K562 (cell line): ENCODE data around the gene B3GALT6. TPM values are rescaled to one million over a fixed set of nuclear protein-coding genes. Genes with fewer than 3 reads are reported as not detected.

Experiments used
- ATAC-seq: fragments of 200-7000 bp; cut with Tn5 transposase; 3 replicates; pipeline ENCODE4 v1.9.1; 2020; ENCODE audit warnings: moderate library complexity
- BruUV-seq: library from RNA; stranded (reverse); fragments of 400-500 nt; replicated peaks from 2 replicates; lab custom pipeline; 2021; lab: Mats Ljungman, UMichigan
- CTCF ChIA-PET: fragments of 300-600 bp; formaldehyde crosslinking; extraction: SDS; loops from one replicate; lab custom pipeline; 2021; ENCODE audit warnings: low intra/inter-chr PET ratio; lab: Yijun Ruan, JAX
- POLR2A ChIA-PET: fragments of 300-600, 350-650 bp; sonication (Branson Sonifier 250); formaldehyde crosslinking; extraction: SDS; loops from one replicate; lab custom pipeline; 2021; ENCODE audit warnings: antibody characterized with exemption, inconsistent platforms; lab: Yijun Ruan, JAX
- DNase-seq, 4 experiments: peaks; one replicate each; pipeline versions ENCODE4 v3.0.0 to v3.0.0-alpha.2; 2011 to 2018; ENCODE audit warnings: low spot score in 3 of 4, mixed read lengths in 3 of 4; ENCODE audit errors: extremely low read depth in 1 of 4
- FAIRE-seq: peaks from 2 replicates; lab custom pipeline; 2011; peaks lifted over from hg19 to GRCh38; lab: Jason Lieb, UNC
- H2AFZ ChIP-seq: 2 replicates; pipeline ENCODE4 v1.6.0; 2011; ENCODE audit warnings: low read depth, low read length, control low read depth, inconsistent platforms
- H3K27ac ChIP-seq: fragments of 200-600 bp; 3 replicates; pipeline ENCODE4 v1.8.0; 2011; ENCODE audit warnings: low read depth, mild to moderate bottlenecking, control low read depth, inconsistent platforms, low read length, moderate library complexity, mixed read lengths; ENCODE audit errors: extremely low read depth
- H3K27me3 ChIP-seq, 2 experiments: fragments of 300-600 bp in 1 of 2; 2 replicates in 1 of 2; 3 replicates in 1 of 2; pipeline versions ENCODE4 v1.6.0 to v1.8.0; 2011; ENCODE audit warnings: inconsistent platforms in 2 of 2, low read length in 2 of 2, mild to moderate bottlenecking in 1 of 2, mixed read lengths in 1 of 2, moderate library complexity in 1 of 2; ENCODE audit not compliant: control insufficient read depth in 2 of 2, insufficient read depth in 2 of 2
- H3K36me3 ChIP-seq: fragments of 300-600 bp; 3 replicates; pipeline ENCODE4 v1.8.0; 2011; ENCODE audit warnings: mild to moderate bottlenecking, low read length, inconsistent platforms; ENCODE audit not compliant: control insufficient read depth, insufficient read depth
- H3K4me1 ChIP-seq, 2 experiments: fragments of 200-600 bp in 1 of 2; replicated peaks in 1 of 2; 2 replicates in 1 of 2; 3 replicates in 1 of 2; pipeline versions ENCODE4 v1.5.1 to v1.8.0; 2011; ENCODE audit warnings: inconsistent platforms in 2 of 2, low read length in 2 of 2, mild to moderate bottlenecking in 1 of 2, mixed read lengths in 1 of 2, moderate library complexity in 1 of 2; ENCODE audit not compliant: control insufficient read depth in 2 of 2, insufficient read depth in 2 of 2
- H3K4me2 ChIP-seq: 2 replicates; pipeline ENCODE4 v1.6.1; 2011; ENCODE audit warnings: low read length, control low read depth, inconsistent platforms, mixed read lengths; ENCODE audit not compliant: insufficient read depth
- H3K4me3 ChIP-seq: fragments of 200-600 bp; sonication (generic), shearing (Covaris generic); 2 replicates; pipeline ENCODE4 v1.5.1; 2016; ENCODE audit warnings: control low read depth, inconsistent platforms
- H3K79me2 ChIP-seq: fragments of 200-600 bp; 3 replicates; pipeline ENCODE4 v1.8.0; 2011; ENCODE audit warnings: low read length, inconsistent platforms; ENCODE audit not compliant: control insufficient read depth, insufficient read depth
- H3K9ac ChIP-seq, 2 experiments: 2 replicates each; pipeline versions ENCODE4 v1.6.0 to v1.6.1; 2011; ENCODE audit warnings: low read depth in 2 of 2, low read length in 2 of 2, control low read depth in 1 of 2, inconsistent platforms in 1 of 2, mild to moderate bottlenecking in 1 of 2, mixed read lengths in 1 of 2; ENCODE audit not compliant: insufficient read depth in 1 of 2
- H3K9me1 ChIP-seq: one replicate; pipeline ENCODE4 v1.6.0; 2011; ENCODE audit warnings: inconsistent platforms, mild to moderate bottlenecking, low read length, moderate library complexity; ENCODE audit not compliant: control insufficient read depth, insufficient read depth
- H3K9me3 ChIP-seq: replicated peaks from 2 replicates; pipeline ENCODE4 v1.5.1; 2011; ENCODE audit warnings: low read depth, low read length, inconsistent platforms; ENCODE audit not compliant: control insufficient read depth, insufficient read depth
- H4K20me1 ChIP-seq: replicated peaks from 2 replicates; pipeline ENCODE4 v1.6.1; 2011; ENCODE audit warnings: low read length, inconsistent platforms, mixed read lengths; ENCODE audit not compliant: control insufficient read depth, insufficient read depth
- ETV6 ChIP-seq, 3 experiments: fragments of 150-350 bp in 1 of 3; sonication (generic) in 1 of 3; formaldehyde crosslinking in 1 of 3; IDR thresholded peaks; 2 replicates each; pipeline versions ENCODE4 v1.6.1 to v1.8.0; 2014 to 2022; ENCODE audit warnings: borderline replicate concordance in 2 of 3, low read depth in 2 of 3, antibody characterized with exemption in 1 of 3, low read length in 1 of 3, mild to moderate bottlenecking in 1 of 3, missing genetic modification reagents in 1 of 3
- LCOR ChIP-seq: sonication (generic); formaldehyde crosslinking; IDR thresholded peaks from 2 replicates; pipeline ENCODE4 v1.8.0; 2022; ENCODE audit warnings: mild to moderate bottlenecking, missing genetic modification reagents
- MYNN ChIP-seq, 2 experiments: sonication (generic); formaldehyde crosslinking in 1 of 2; IDR thresholded peaks; 2 replicates each; pipeline versions ENCODE4 v1.5.0 to v1.6.1; 2016 to 2020; ENCODE audit warnings: antibody characterized with exemption in 1 of 2, missing genetic modification reagents in 1 of 2
- POLR2G ChIP-seq: fragments of 200-400 bp; formaldehyde crosslinking; IDR thresholded peaks from 2 replicates; pipeline ENCODE4 v1.6.1; 2017; ENCODE audit warnings: low read depth, mild to moderate bottlenecking, antibody characterized with exemption, low read length, moderate library complexity
- POLR3A ChIP-seq: IDR thresholded peaks from 2 replicates; pipeline ENCODE4 v1.6.1; 2011; ENCODE audit warnings: borderline replicate concordance, mild to moderate bottlenecking, moderate library complexity; ENCODE audit not compliant: insufficient read length, insufficient read depth; ENCODE audit errors: extremely low read depth
- POU5F1 ChIP-seq: fragments of 150-350 bp; IDR thresholded peaks from 2 replicates; pipeline ENCODE4 v1.6.1; 2014; ENCODE audit warnings: borderline replicate concordance, low read length, low read depth, mild to moderate bottlenecking; ENCODE audit not compliant: partially characterized antibody
- PTRF ChIP-seq: fragments of 450-650 bp; IDR thresholded peaks from 2 replicates; pipeline ENCODE4 v1.6.1; 2016; ENCODE audit warnings: mild to moderate bottlenecking, missing genetic modification characterization, missing compliant biosample characterization
- RBM22 ChIP-seq: fragments of 200-400 bp; formaldehyde crosslinking; IDR thresholded peaks from 2 replicates; pipeline ENCODE4 v1.6.1; 2018; ENCODE audit warnings: low read length, low read depth; ENCODE audit not compliant: poor library complexity, severe bottlenecking
- RHOXF2B ChIP-seq: fragments of 250-450 bp; sonication (Bioruptor Pico); conservative IDR thresholded peaks from 2 replicates; pipeline ENCODE4 v1.5.1; 2021
- SIN3B ChIP-seq: fragments of 450-650 bp; IDR thresholded peaks from 2 replicates; pipeline ENCODE4 v1.6.1; 2017; ENCODE audit warnings: low read depth, mild to moderate bottlenecking, moderate library complexity
- ZNF431 ChIP-seq: sonication (generic); formaldehyde crosslinking; IDR thresholded peaks from 2 replicates; pipeline ENCODE4 v1.8.0; 2022; ENCODE audit warnings: mild to moderate bottlenecking, missing genetic modification reagents
- ZNF551 ChIP-seq: fragments of 250-450 bp; sonication (Bioruptor Pico); IDR thresholded peaks from 2 replicates; pipeline ENCODE4 v1.5.0; 2021; ENCODE audit warnings: mild to moderate bottlenecking, moderate library complexity
- ZNF57 ChIP-seq: fragments of 450-650 bp; formaldehyde crosslinking; IDR thresholded peaks from 2 replicates; pipeline ENCODE4 v1.4.0; 2020; ENCODE audit warnings: mild to moderate bottlenecking, moderate library complexity
- ZNF77 ChIP-seq: fragments of 250-450 bp; sonication (Bioruptor Pico); IDR thresholded peaks from 2 replicates; pipeline ENCODE4 v1.5.0; 2020
- WGBS: fragments of 100-300 bp; shearing (Covaris generic); methylation state at CpG from one replicate; pipeline ENCODE4 v1.1.6; 2016; ENCODE audit warnings: low coverage, mixed read lengths; ENCODE audit not compliant: insufficient coverage; ENCODE audit errors: missing lambda C conversion rate; 5-methylcytosine and 5-hydroxymethylcytosine counted together
- in situ Hi-C: fragments of 300-500 bp; cut with MboI; formaldehyde crosslinking; loops from 4 replicates; pipeline ENCODE4 v1.15.0; 2018; ENCODE audit warnings: inconsistent platforms, mixed read lengths
- intact Hi-C: fragments of 100-400 bp; cut with micrococcal nuclease; formaldehyde crosslinking; loops from 2 replicates; pipeline ENCODE4 v1.14.2; 2022
- polyA plus RNA-seq, 8 experiments: library from polyadenylated mRNA; depleted of rRNA in 4 of 8; stranded (reverse) in 5 of 8; unstranded in 3 of 8; fragments of >200 nt; fragmentation: Nextera tagmentation in 2 of 8; fragmentation: Illumina TruSeq in 1 of 8; extraction: Ambion mirVana in 2 of 8; extraction: Trizol in 1 of 8; gene quantifications; 2 replicates each; pipeline versions ENCODE4 v1.2.1 to v1.2.3, GENCODE V29; 2011 to 2014; ENCODE audit warnings: inconsistent platforms in 1 of 8, missing spikeins in 1 of 8
- total RNA-seq, 7 experiments: library from RNA; depleted of rRNA in 6 of 7; stranded (reverse); fragments of >200 nt in 6 of 7; fragmentation: Illumina TruSeq in 2 of 7; extraction: Trizol in 2 of 7; gene quantifications; 2 replicates each; pipeline versions ENCODE4 v1.2.1 to v1.2.3, GENCODE V29; 2011 to 2021; ENCODE audit warnings: low replicate concordance in 1 of 7
- TF ChIP-seq, protein P1 (sequence below): sonication (generic); formaldehyde crosslinking; IDR thresholded peaks from 2 replicates; pipeline ENCODE4 v1.8.0; 2022; ENCODE audit warnings: missing genetic modification reagents, mild to moderate bottlenecking, moderate library complexity, borderline replicate concordance
- TF ChIP-seq, protein P2 (sequence below): sonication (generic); IDR thresholded peaks from 2 replicates; pipeline ENCODE4 v1.6.1; 2016
- TF ChIP-seq, protein P3 (sequence below): sonication (generic); formaldehyde crosslinking; IDR thresholded peaks from 2 replicates; pipeline ENCODE4 v1.8.0; 2022; ENCODE audit warnings: missing genetic modification reagents, mild to moderate bottlenecking, borderline replicate concordance

B3GALT6 gene
- total and polyA plus RNA-seq, 9 of the 15 experiments (the other 6 are each of a cell fraction or from before 2014, with no cell fraction given): 0.68 to 29.8 (median 9.9) TPM

- in situ Hi-C loops (no loop called here), intact Hi-C loops (no loop called here)
- ChIA-PET POLR2A (interaction anchor here (0.6 to 2.0 kb wide), 4 partner anchors 10 to 42 kb away, joined by 3 to 7 read pairs (median 4); no protein-coding TSS in a partner anchor), CTCF (no interaction called here)
- FAIRE-seq: no peak
- Histone ChIP-seq H3K4me3 (no peak overlapping the region), H3K79me2 (no peaks in the 10 kb centered on the region), H3K27ac (no peak overlapping the region), H2AFZ (no peak overlapping the region), H3K4me2 (no peak overlapping the region), H3K36me3 (peaks cover 54% of the 10 kb centered on the region; the same call in 2 of the 3 replicates), H3K9ac (no peak overlapping the region; a peak in 1 of 4 replicates), H3K9me3 (no peaks in the 10 kb centered on the region), H4K20me1 (no peaks in the 10 kb centered on the region; the same call in 1 of the 2 replicates), H3K4me1 (peaks cover 0 to 79% of the 10 kb centered on the region in 2 experiments; a peak in 2 of 5 replicates), H3K9me1 (no peaks in the 10 kb centered on the region), H3K27me3 (no peaks in the 10 kb centered on the region)
- DNase-seq: no peak
- WGBS: 89% methylated on average over 19 of the region's 21 CpGs
- ATAC-seq: peak; percentile 13
- BruUV-seq: no TSS peak
- no peak for TF ChIP-seq POU5F1
- TF ChIP-seq, protein P1, sequence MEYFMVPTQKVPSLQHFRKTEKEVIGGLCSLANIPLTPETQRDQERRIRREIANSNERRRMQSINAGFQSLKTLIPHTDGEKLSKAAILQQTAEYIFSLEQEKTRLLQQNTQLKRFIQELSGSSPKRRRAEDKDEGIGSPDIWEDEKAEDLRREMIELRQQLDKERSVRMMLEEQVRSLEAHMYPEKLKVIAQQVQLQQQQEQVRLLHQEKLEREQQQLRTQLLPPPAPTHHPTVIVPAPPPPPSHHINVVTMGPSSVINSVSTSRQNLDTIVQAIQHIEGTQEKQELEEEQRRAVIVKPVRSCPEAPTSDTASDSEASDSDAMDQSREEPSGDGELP (CRISPR knock-in tag): no peak
- TF ChIP-seq ZNF77 (CRISPR knock-in tag): no peak
- no peak for TF ChIP-seq RHOXF2B (CRISPR knock-in tag)
- no peak for TF ChIP-seq SIN3B
- TF ChIP-seq ETV6 (IDR thresholded peaks at IDR 0.05; ENCODE audit: borderline replicate concordance in 1 of 2, low read depth in 2 of 2, low read length in 1 of 2): no peak
- TF ChIP-seq ETV6 (CRISPR knock-in tag; IDR thresholded peaks at IDR 0.05; ENCODE audit: borderline replicate concordance): no peak
- no peak for TF ChIP-seq ZNF431
- TF ChIP-seq, protein P2, sequence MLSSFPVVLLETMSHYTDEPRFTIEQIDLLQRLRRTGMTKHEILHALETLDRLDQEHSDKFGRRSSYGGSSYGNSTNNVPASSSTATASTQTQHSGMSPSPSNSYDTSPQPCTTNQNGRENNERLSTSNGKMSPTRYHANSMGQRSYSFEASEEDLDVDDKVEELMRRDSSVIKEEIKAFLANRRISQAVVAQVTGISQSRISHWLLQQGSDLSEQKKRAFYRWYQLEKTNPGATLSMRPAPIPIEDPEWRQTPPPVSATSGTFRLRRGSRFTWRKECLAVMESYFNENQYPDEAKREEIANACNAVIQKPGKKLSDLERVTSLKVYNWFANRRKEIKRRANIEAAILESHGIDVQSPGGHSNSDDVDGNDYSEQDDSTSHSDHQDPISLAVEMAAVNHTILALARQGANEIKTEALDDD: no peak
- TF ChIP-seq, protein P3, sequence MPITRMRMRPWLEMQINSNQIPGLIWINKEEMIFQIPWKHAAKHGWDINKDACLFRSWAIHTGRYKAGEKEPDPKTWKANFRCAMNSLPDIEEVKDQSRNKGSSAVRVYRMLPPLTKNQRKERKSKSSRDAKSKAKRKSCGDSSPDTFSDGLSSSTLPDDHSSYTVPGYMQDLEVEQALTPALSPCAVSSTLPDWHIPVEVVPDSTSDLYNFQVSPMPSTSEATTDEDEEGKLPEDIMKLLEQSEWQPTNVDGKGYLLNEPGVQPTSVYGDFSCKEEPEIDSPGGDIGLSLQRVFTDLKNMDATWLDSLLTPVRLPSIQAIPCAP (CRISPR knock-in tag): no peak
- no peak for TF ChIP-seq LCOR (CRISPR knock-in tag)
- no peak for TF ChIP-seq POLR3A
- TF ChIP-seq ZNF57 (CRISPR knock-in tag): no peak
- 0 out of 2 replicates have a peak, but pooled peaks have one; percentile 10 for TF ChIP-seq MYNN (IDR thresholded peaks at IDR 0.05)
- no peak for TF ChIP-seq MYNN (CRISPR knock-in tag; IDR thresholded peaks at IDR 0.05)
- TF ChIP-seq PTRF (tag): no peak
- peak; percentile 74 for TF ChIP-seq POLR2G
- no peak for TF ChIP-seq ZNF551 (CRISPR knock-in tag)
- peak; percentile 59 for TF ChIP-seq RBM22
Observed at GRCh38 chr1:1215881-1216605, 16.0 kb upstream of the B3GALT6 start.
